GM10248 (cell line): ENCODE data around the gene CCNYL1.

Source experiments
- CTCF ChIA-PET: fragments of 300-600 bp; sonication (Branson Sonifier 250); formaldehyde crosslinking; extraction: SDS; loops from one replicate; lab custom pipeline; 2021; ENCODE audit warnings: antibody characterized with exemption; lab: Yijun Ruan, JAX
- POLR2A ChIA-PET: fragments of 350-650 bp; sonication (Branson Sonifier 250); formaldehyde crosslinking; extraction: SDS; loops from one replicate; lab custom pipeline; 2020; ENCODE audit warnings: antibody characterized with exemption; lab: Yijun Ruan, JAX
- DNase-seq: peaks from one replicate; pipeline ENCODE4 v3.0.0; 2012; ENCODE audit errors: extremely low spot score
- CTCF ChIP-seq: IDR thresholded peaks from 2 replicates; pipeline ENCODE4 v1.5.1; 2012; ENCODE audit warnings: mild to moderate bottlenecking, low read depth; ENCODE audit errors: extremely low read depth, missing control alignments, control extremely low read depth

Gene CCNYL1

GRCh38 chr2:207766041-207766551 lies 54.7 kb downstream of the CCNYL1 start:
- DNase-seq = no peak
- POLR2A ChIA-PET = interaction anchor here (0.6 kb wide), 2 partner anchors 15 to 29 kb away, joined by 3 read pairs; no protein-coding TSS in a partner anchor
- no peak for TF ChIP-seq CTCF
- CTCF ChIA-PET = interaction anchor here (0.9 to 2.3 kb wide), 3 partner anchors 21 to 274 kb away, joined by 3 to 12 read pairs (median 5); no protein-coding TSS in a partner anchor

DNA sequence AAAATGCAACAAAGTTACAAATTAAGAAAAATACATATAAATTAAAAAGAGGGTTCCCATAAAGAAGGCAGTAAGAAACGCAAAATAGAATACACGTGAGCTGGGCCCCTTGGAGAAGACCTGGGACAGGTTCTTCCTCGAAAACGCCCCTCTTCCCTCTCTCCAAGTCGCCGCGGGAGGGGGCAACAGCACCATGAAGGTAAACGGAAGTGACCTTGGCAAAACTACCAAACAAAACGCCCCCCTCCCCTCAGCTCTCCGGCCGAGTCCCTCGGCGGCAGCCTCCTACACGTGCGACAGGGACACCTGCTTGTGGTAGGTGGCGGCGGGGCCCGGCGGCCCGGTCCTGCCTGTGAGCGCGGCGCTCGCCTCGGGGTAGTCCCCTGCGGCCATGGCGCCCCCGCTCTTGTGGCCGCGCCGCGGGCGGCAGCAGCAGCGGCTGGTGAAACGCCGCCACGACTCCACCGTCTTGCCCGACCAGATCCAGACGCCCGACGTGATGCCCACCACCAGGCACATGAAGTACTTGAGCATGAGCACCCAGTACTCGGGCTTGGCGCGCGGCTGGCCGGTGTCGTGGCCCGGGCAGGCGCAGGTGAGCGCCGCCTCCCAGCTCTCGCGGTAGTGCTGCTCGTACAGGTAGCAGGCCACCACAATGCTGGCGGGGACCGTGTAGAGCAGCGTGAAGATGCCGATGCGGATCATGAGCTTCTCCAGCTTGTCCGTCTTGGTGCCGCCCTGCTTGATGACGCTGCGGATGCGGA lies 55.4 kb downstream of the CCNYL1 start:
- POLR2A ChIA-PET = no interaction called here
- TF ChIP-seq CTCF = no peak
- CTCF ChIA-PET = interaction anchor here (1.1 to 2.3 kb wide), 2 partner anchors 21 to 267 kb away, joined by 5 to 12 read pairs; no protein-coding TSS in a partner anchor
- peak; percentile 56 for DNase-seq

DNA sequence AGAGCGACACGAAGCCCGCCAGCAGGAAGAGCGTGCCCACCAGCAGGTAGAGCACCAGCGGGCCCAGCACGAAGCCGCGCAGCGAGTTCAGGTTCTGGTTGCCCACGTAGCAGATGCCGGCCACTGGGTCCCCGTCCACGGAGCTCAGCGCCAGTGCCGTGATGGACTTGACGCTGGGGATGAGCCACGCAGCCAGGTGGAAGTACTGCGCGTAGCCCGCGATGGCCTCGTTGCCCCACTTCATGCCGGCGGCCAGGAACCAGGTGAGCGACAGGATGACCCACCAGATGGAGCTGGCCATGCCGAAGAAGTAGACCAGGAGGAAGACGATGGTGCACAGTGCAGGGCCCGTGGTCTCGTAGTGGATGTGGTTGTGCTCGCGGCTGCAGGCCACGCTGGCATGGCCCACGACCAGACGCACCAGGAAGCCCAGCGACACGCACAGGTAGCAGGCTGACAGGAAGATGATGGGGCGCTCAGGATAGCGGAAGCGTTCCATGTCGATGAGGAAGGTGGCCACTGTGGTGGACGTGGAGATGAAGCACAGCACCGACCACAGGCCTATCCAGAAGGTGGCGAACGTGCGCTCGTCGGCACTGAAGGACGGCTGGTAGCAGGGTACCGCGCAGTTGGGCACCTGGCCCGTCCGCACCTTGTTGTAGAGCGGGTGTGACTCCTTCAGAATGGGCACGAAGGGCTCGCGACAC lies 56.2 kb downstream of the CCNYL1 start:
- no peak for TF ChIP-seq CTCF
- DNase-seq = no peak
- ChIA-PET CTCF (interaction anchor here (2.3 kb wide), 1 partner anchor 22 kb away, joined by 12 read pairs; no protein-coding TSS in a partner anchor), POLR2A (no interaction called here)

DNA sequence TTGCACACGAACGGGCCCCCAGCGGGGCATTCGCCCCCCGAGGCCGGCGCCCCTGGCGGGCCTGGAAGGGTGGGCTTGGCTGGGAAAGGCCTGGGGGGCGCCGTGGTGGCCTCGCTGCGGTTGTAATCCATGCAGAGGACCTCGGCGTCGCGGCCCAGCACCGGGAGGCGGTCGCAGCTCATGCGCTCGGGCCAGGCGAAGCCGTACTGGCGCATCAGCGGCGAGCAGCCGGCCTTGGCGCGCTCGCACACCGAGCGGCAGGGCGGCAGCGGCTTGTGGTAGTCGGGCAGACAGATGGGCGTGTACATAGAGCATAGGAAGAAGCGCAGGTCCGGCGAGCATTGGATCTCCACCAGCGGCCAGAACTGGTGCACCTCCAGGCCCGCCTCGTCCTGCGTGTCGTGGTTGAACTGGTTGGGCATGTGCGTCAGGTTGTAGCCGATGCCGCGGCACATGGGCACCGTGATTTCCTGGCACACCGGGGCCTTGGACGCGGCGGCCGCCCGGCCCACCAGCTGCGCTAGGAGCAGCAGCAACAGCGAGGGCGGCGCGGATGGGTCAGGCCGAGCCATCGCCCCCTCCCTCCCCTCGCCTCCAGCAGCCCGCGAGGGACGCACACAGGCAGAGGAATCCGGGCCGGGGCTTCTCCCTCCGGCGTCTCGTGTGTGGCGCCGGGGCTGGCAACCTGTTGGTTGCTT lies 56.9 kb downstream of the CCNYL1 start:
- peak; percentile 31 for DNase-seq
- TF ChIP-seq CTCF = no peak
- ChIA-PET CTCF (interaction anchor here (2.3 kb wide), 1 partner anchor 23 kb away, joined by 12 read pairs; no protein-coding TSS in a partner anchor), POLR2A (no interaction called here)

DNA sequence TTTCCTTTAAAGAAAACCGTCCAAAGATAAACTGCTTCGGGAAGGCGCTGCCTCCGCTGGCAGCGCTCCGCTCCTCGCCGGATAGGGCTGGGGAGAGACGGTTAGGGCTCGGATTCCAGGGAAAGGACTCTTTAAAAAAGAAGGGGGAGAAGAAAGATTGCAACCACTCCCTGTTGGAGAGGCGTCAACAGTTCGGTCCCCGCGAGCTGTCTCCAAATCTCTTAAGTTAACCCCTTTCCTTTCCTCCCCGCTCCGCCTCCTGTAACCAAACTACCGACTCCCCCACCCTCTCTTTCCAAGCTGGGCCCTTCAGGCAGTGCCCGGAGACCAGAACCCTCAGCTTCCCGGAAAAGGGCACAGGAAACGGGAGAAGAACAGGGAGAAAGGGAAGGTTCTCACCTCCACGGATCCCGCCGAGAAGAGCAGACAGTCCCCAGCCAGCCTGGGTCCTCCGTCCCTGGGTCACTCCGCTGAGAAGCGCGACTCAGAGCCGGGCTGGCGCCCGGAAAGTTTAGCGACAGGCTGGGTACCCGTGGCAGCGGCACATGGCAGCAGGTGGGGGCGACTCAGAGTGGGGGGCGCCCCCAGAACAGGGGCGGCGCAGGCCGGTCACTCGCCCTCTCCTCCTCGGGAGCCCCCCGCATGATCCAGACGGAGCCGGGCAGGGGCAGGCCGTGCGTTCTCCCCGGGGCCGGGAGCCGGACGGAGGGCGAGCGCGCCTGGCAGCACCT lies 57.6 kb downstream of the CCNYL1 start:
- peak; percentile 51 for DNase-seq
- TF ChIP-seq CTCF = no peak
- ChIA-PET POLR2A (no interaction called here), CTCF (interaction anchor here (1.3 to 1.8 kb wide), 3 partner anchors 23 to 27 kb away, joined by 3 to 7 read pairs (median 4); no protein-coding TSS in a partner anchor)
